NCI-H1417 (cell line): ENCODE measurements around the gene MCM5.
A peak's percentile ranks its signal among the peaks of the same experiment; 100 is the strongest.
"Not testable (repeated sequence)": the region's sequence is repeated elsewhere in the genome, so short reads cannot be mapped to it uniquely, and the experiment has no call there.

Experiments used
- DNase-seq, 3 experiments: peaks; one replicate each; lab custom pipeline; 2025; lab: John Stamatoyannopoulos, UW

The MCM5 gene

DNA sequence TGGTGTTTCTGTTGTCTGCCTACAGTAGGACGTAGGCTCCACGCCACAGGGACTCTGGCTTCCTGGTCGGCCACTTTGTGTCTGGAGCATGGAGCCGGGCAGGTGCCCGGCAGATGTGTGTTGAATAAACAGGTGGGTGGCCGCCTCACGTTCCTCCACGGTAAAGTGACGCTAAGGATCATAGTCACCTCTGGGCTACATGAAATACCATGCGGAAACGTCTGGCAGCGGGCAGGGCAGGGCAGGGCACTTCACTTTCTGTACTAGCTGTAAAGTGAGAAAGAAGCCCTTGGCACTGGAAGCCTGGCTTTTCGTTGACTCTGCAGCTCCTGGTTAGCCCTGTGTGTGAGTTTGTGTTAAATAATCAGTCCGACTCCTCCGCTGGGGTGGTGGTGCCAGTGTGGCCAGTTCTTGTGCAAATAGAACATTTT, 52.4 kb downstream of the MCM5 start:
- DNase-seq = peak; percentile 15 to 74 (median 52)

DNA sequence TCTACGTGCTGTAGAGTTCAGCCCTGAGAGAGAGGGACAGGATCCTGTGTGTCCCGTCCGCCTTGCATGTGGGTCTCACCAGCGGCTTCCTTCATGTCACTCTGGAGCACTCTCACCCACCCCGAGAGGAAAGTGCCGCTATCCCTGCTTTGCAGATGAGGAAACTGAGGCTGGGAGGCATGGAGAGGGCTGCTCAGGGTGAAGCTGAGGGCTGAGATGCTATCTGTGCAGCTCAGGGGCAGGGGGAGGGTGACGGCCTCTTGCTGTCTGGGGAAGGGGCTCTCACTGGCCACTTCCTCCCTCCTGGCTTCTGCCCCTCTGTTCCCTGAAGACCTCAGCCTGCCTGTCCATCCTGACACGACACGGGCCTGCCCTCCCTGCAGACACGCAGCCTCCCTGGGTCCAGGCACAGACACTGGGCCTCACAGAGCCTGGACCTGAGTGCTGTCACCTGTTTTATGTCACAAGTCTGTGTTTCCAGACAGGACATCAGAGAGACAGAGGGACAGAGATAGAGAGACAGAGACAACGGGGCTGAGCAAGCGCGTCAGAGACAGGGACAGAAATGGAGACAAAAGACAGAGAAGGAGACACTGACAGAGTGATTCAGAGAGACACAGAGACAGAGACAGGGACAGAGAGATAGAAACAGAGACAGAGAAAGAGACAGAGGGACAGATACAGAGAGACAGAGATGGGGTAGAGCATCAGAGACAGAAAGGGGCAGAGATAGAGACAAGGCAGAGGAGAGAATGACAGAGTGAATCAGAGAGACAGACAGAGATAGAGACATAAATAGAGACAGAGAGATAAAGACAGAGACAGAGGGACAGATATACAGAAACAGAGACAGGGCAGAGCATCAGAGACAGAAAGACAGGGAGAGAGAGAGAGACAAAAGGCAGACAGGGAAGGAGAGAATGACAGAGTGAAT, 53.1 kb downstream of the MCM5 start:
- DNase-seq = no peak

DNA sequence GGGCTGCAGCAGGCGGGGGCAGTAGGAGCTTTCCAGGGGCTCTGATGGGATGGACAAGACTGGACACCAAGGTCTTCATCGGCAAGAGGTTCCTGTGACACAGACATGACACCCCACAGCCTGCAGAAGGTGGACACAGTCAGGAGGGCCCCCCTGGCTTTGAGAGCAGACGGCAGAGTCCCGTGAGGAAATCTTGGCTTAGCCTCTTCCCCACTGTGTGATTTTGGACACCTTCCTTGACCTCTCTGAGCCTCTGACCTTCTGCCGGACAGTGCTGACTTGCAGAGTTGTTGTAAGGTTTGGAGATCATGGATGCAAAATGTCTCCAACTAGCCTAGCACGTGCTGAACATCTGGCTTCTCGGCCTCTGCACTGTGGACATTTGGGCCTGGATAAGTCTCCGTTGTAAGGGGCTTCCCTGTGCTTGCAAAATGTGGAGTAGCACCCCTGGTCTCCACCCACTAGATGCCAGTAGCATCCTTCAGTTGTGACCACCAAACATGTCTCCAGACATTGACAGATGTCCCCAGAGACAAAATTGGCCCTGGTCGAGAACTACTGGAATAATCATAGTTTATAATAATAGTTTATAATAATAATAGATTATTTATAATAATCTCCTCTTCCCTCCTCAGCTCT, 54.6 kb downstream of the MCM5 start:
- peak in 1 of 3 experiments; percentile 24 for DNase-seq

DNA sequence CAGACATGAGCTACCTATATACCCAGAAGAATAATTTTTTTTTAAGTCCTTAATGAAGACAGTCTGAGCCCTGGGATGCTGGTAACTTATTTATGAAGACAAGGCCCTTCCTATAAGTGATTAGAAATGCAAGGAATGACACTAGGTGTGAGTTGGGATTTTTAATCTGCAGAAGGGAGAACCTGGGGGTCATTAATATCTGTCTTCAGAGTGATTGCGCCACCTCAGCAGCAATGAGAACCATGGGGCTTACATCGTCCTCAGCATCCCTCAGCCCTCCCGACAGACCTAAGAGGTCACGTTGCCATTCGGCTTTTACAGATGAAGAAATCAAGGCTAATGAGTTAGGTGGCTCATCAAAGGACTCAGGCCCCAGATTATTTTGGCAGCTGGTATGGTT, 55.6 kb downstream of the MCM5 start:
- no peak for DNase-seq

DNA sequence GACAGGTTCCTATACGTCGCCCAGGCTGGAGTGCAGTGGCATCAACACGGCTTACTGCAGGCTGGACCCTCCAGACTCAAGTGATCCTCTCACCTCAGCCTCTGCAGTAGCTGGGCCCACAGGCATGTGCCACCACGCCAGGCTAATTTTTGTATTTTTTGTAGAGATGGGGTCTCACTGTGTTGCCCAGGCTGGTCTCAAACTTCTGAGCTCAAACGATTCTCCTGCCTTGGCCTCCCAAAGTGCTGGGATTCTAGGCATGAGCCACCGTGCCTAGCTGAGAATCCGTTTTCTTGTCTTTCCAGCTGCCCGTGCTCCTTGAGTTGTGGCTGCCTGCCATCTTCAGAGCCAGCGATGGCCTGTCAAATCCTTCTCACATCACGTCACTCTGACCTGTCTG, 56.8 kb downstream of the MCM5 start:
- no peak for DNase-seq

DNA sequence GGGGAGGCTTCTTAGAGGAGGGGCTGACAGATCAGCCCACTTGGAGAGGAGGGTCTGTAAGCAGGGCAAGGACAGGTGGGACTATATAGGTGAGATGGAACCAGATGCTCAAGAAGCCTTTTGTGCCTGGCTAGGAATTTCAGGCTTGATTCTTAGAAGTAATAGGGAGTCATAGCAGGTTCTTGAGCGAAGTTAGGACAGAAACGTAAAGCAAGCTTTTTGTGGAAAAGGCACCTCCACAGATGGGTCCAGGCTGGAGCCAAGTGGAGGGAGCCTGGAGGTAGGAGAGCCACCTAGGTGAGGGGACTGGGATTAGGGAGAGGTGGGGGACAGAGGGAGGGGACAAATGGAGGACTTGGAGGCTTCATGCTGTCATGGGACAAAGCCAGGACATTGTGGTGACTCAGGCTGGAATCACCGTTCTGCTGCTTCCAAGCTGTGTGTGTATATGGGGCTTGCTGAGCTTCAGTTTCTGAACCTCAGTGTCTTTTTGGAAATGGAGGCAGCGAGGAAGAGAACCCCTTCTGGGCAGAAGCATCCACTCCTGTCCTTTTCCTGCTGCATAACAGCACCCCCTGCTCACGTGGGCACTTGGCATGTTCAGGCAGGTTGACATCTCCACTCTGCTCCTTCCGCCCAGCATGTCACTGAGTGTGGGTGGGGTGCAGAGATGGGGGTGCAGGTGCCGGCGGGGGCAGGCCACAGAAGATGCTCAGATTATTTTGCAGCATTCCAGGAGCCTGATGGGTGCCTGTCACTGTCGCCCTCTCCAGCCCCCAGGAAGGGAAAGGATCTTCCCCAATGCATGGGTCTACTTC, 58.0 kb downstream of the MCM5 start:
- DNase-seq = peak in 2 of 3 experiments; percentile 78 to 92

DNA sequence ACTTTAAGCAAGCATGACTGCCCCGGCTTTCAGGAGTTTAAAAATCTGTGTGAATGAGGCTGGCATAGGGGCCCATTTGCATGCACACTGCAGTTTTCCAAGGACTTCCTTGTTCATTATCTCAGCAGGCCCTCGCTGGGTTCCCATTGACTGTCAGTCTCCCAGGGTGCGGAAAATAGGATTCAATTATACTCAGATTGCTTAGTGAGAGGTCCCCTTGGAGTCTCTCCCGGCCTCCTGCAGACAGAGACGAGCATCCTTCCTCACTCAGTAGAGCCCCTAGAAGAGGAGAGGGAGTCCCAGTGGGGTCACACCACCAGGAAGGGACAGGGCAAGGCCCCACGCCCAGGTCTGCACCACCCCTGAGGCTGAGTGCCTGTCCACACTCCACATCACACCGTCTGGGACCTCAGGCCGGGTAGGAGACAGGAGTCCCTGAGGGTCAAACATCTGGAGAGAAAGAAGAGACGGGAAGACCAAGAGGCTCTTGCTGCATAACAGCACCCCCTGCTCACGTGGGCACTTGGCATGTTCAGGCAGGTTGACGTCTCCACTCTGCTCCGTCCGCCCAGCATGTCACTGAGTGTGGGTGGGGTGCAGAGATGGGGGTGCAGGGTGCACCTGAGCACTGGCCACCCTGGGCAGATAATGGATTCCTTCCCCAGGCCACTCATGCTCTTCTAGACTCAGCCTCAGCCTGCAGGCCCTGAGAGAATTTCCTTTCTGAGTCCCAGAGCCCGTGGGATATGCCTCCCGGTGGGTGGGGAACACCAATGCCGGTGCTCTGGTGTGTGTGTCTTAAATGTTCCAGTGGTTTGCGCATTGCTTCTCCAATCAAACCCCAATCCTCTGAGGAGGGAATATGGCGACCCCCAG, 58.8 kb downstream of the MCM5 start:
- DNase-seq = peak; percentile 54 to 95 (median 84)

DNA sequence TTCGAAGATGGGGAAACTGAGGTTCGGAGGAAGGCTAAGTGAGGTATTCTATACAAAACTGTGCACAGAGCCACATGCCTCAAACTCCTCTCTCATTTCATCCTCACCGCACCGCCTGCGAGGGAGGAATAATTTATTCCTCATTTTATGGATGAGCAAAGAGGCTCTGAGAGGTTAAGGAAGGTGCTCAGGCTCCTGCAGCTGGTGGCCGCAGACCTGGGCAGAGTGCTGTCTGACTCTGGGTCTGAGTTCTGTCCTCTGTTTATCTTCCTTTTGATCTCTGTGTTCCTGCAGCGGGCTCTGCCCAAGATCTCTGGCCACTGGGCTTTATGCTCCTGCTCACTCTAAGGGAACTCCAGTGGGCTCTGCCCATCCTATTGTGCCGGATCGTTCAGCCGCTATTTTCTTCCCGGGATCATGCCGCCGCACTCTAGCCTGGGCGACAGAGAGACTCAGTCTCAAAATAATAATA, 59.5 kb downstream of the MCM5 start:
- DNase-seq = peak in 2 of 3 experiments; percentile 39 to 43

DNA sequence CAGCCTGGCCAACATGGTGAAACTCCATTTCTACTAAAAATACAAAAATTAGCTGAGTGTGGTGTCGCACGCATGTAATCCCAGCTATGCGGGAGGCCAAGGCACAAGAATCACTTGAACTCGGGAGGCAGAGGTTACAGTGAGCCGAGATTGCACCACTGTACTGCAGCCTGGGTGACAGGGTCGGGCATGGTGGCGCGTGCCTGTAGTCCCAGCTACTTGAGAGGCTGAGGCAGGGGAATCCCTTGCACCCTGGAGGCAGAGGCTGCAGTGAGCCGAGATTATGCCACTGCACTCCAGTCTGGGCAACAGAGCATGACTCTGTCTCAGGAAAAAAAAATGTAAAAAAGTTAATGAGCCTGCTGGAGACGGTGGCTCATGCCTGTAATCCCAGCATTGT, 60.0 kb downstream of the MCM5 start:
- DNase-seq = not testable (repeated sequence)

DNA sequence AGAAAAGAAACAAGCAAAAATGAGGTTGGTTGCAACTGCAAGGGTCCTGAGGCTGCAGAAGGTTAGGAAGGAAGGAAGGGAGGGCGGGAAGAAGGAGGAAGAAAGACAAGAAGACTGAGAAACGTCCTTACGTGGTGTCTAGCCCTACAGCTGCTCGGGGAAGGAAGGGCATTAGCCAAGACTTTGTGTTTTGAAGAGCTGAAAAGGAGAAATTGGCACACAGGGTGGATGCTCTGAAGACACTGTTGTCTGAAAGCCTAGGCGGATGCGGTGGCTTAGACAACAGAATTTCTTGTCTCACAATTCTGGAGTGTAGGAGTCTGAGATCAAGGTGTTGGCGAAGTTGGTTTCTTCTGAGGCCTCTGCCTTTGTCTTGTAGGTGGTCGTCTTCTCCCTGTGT, 60.7 kb downstream of the MCM5 start:
- no peak for DNase-seq

DNA sequence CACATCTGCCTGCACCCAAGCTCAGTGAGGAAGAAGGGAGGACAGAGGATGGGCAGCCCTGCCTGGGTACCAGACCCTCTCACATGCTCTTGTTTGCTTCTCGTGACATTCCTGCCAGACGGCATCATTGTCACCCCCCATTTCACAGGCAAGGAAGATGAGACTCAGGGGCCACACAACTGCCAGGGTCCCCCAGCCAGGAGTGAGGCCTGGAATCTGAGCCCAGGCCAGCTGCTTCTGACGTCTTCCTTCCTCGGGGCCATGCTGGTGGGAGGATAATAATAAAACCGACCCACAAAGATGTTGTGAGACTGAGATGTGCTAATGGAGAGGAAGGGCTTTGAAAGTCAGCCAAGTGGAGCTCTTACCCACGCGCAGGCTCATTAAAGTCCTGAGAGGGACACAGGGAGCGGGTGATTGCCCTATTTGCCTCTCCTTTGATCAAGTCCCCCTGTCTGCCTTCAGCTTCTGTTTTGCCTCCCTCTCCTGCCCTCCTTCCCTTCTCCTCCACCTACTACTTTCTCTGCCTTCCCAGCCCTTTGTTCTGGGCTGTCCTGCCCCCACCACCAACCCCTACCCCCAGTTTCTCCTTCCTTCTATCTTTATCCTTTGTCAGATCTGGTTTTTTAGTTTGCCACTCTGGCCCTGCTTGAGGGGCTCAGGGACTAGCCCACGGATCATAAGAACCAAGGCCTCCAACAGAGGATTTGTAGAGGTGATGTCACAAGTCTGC, 62.7 kb downstream of the MCM5 start:
- DNase-seq = peak in 1 of 3 experiments; percentile 42

DNA sequence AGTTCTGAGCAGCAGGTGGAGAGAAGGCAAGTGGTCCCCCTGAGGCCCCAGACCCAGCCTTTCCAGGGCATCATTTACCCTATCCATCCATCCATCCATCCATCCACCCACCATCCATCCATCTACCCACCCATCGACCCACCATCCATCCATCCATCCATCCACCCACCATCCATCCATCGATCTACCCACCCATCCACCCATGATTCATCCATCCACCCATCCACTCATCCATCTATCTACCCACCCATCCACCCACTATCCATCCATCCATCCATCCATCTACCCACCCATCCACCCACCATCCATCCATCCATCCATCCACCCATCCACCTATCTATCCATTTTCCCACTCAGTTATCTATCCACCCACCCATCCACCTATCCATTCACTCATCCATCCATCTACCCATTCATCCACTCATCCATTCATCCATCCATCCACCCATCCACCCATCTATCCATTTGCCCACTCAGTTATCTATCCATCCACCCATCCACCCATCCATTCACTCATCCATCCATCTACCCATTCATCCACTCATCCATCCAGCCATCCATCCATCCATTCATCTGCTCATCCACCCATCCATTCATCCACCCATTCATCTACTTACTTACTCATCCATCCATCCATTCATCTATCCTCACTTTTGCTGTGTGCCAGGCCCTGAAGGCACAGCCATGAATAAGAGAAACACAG, 63.4 kb downstream of the MCM5 start:
- DNase-seq = no peak

DNA sequence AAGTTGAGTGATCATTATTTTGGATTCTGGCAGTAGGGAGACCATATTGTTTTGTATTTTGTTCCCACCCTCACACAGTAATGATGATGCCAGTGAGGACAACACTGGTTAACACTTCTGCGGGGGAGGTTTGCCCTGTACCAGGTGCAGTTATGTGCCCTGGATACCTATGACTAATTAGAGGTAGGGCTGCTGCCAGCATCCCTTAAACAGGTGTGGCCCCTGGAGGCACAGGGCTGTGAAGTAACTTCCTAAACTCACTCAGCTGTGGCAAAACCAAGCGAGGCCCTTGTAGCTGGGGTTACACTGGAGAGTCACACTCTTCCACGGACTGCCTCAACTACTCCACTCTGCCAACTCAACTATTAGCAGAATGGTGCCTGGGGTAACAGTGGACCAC, 64.5 kb downstream of the MCM5 start:
- DNase-seq = no peak

DNA sequence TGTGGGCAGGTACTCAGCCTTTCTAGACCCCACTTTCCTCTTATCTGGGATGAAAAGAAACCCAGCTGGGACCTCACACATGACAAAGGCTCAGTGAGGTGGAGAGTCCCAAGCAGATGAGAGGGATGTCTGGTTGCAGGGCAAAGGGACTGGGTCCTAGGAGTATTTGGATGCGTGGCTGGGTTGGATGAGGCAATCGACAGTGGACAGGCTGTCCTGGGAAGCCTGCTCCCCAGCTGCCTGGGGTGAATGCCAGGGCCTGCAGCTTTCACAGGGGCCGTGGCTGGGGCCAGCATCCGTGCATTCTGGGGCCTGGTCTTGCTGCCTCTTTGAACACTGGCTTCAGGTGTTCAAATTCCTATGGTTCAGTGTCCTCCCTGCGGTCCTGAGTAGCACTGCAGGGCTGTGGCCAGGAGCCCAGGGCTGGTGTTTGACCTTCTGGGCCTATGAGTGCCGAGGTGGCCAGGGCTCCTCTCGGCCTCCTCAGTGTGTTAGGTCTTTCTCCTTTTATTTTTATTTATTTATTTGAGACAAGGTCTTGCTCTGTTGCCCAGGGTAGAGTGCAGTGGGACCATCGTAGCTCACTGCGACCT, 65.3 kb downstream of the MCM5 start:
- no peak for DNase-seq

DNA sequence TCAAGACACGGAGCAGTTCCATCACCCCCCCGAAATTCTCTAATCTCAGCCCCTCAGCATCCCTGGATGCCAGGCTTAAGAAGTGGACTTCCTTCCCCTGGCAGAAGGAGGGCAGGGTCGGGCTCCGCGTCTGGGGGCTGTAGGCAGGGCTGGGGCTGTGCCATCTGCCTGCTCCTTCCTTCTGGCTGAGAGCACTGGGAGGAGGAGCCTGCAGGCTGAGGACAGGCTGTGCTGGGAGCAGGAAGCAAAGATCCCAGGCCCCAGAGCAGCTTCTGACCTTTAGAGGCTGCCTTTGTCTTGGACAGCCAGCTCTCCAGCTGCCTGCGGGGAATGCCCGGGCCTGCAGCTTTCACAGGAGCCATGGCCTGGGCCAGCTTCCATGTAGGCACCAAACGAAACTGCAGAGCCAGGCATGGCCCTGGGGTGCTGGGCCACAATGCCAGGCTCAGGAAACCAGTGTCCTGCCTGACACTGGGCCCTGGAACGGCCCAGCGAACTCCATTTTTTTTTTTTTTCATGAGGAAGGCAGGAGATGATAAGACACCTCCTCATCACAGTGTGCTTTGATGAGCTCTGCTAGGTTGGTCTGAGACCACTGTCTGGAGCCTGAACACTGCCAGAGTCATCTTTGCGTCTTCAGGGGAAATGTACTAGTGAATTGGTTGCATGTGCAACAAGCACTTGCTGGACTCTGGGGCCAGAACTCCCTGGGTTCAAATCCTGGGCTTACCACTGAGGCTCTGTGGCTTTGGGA, 67.9 kb downstream of the MCM5 start:
- no peak for DNase-seq

DNA sequence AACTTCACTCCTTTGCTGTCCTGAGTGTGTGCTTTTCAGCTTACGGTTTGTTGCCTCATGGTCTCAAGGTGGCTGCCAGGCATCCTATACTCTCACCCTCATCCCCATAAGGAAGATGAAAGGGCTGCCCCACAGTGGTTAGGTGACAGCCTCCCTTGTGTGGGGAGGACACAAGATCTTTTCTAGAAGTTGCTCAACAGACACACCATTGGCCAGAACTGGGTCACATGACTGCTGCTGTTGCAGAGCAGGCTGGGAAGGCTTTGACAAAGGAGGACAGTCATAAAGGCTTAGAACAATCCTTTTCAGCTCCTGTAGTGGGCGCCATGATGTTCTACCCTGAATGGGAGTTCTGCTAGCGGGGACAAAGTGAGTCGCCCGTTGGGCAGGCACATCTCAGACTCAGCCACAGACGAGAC, 71.0 kb downstream of the MCM5 start:
- DNase-seq = no peak

DNA sequence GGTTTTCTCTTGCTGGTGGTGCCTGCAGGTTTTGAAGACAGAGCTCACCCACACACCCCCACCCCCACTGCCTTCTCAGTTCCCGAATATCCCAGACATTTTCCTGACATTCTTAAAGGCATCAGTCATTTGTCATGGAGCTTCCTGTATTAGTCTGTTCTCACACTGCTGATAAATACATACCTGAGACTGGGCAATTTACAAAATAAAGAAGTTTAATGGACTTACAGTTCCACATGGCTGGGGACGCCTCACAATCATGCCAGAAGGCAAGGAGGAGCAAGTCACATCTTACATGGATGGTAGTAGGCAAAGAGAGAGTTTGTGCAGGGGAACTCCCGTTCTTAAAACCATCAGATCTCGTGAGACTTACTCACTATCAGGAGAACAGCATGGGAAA, 71.6 kb downstream of the MCM5 start:
- not testable (repeated sequence) for DNase-seq

DNA sequence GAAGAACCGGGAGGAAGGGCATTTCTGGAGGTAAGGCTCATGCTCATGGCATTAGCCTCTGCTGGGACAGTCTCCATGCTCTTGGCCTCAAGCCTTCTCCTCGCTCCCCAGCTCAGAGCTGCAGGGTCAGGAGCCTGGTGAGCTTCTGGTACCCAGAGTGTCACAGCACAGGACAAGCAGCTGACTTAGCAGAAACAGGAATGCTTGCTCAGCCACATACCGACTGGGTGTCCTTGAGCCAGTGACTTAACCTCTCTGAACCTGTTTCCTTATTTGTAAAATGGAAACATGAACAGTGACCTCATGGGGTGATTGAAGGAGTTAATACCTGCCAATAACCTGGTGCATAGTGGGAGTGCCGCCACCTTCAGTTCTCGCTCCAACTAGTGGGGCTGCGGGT, 72.5 kb downstream of the MCM5 start:
- no peak for DNase-seq

DNA sequence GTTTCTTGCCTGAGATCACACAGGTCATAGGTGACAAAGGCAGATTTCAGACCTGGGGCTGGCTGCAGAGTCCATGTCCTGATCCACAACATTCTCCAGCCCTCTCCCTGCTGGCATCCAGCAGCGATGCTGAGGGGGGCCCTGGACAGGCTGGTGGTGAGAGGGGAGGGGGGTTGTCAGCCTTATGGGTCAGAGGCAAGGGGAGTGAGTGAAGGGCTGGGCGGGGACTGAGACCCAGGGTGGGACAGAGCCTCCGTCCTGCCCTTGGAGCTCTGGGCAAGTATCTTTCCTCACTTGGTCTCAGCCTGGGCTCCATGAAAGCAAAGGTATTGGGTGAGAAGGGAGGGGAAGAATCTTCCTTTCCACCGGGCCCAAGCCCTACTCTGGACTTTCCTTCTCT, 74.0 kb downstream of the MCM5 start:
- DNase-seq = no peak
